SK-N-SH treated with all-trans-retinoic acid at 6 μM for 48 hours (cell line): ENCODE measurements around the gene NEUROD1.

ENCODE experiments used
- ATAC-seq: fragments of 200-7000 bp; cut with Tn5 transposase; 3 replicates; pipeline ENCODE4 v1.9.1; 2020; ENCODE audit warnings: mild to moderate bottlenecking, moderate library complexity
- ARNTL ChIP-seq: fragments of 450-650 bp; formaldehyde crosslinking; IDR thresholded peaks from 2 replicates; pipeline ENCODE4 v1.5.0; 2020; ENCODE audit warnings: low read depth, mild to moderate bottlenecking, moderate library complexity, borderline replicate concordance
- BACH2 ChIP-seq: fragments of 250-450 bp; sonication (Bioruptor Pico); IDR thresholded peaks from 2 replicates; pipeline ENCODE4 v1.9.0; 2021; ENCODE audit warnings: mild to moderate bottlenecking, borderline replicate concordance
- CREB5 ChIP-seq: fragments of 250-450 bp; sonication (Bioruptor Pico); IDR thresholded peaks from 2 replicates; pipeline ENCODE4 v1.5.1; 2020; ENCODE audit warnings: low read depth, mild to moderate bottlenecking, moderate library complexity
- CSDC2 ChIP-seq: fragments of 250-450 bp; sonication (Bioruptor Pico); IDR thresholded peaks from 2 replicates; pipeline ENCODE4 v1.5.0; 2020; ENCODE audit warnings: mild to moderate bottlenecking, moderate library complexity
- CSRNP3 ChIP-seq: fragments of 250-450 bp; sonication (Bioruptor Pico); IDR thresholded peaks from 2 replicates; pipeline ENCODE4 v1.5.1; 2021; ENCODE audit warnings: mild to moderate bottlenecking, moderate library complexity
- ESRRG ChIP-seq: fragments of 250-450 bp; sonication (Bioruptor Pico); IDR thresholded peaks from 2 replicates; pipeline ENCODE4 v1.6.1; 2021; ENCODE audit warnings: mild to moderate bottlenecking
- ISL1 ChIP-seq: fragments of 250-450 bp; sonication (Bioruptor Pico); IDR thresholded peaks from 2 replicates; pipeline ENCODE4 v2.1.2; 2022; ENCODE audit warnings: mild to moderate bottlenecking, moderate library complexity
- OSR1 ChIP-seq: fragments of 250-450 bp; sonication (Bioruptor Pico); IDR thresholded peaks from 2 replicates; pipeline ENCODE4 v1.8.0; 2022; ENCODE audit warnings: moderate library complexity, mild to moderate bottlenecking, inconsistent platforms
- POU6F1 ChIP-seq: fragments of 250-450 bp; sonication (Bioruptor Pico); IDR thresholded peaks from 2 replicates; pipeline ENCODE4 v1.8.0; 2021; ENCODE audit warnings: low read depth, mild to moderate bottlenecking, moderate library complexity, borderline replicate concordance
- PPARA ChIP-seq: fragments of 250-450 bp; sonication (Bioruptor Pico); IDR thresholded peaks from 2 replicates; pipeline ENCODE4 v1.5.0; 2020; ENCODE audit warnings: mild to moderate bottlenecking, borderline replicate concordance
- RARB ChIP-seq: fragments of 250-450 bp; sonication (Bioruptor Pico); IDR thresholded peaks from 2 replicates; pipeline ENCODE4 v1.8.0; 2021; ENCODE audit warnings: mild to moderate bottlenecking, moderate library complexity
- SNAI2 ChIP-seq: fragments of 250-450 bp; sonication (Bioruptor Pico); IDR thresholded peaks from 2 replicates; pipeline ENCODE4 v1.5.0; 2020; ENCODE audit warnings: mild to moderate bottlenecking, moderate library complexity
- TCF4 ChIP-seq: fragments of 250-450 bp; sonication (Bioruptor Pico); IDR thresholded peaks from 2 replicates; pipeline ENCODE4 v1.8.0; 2021; ENCODE audit warnings: mild to moderate bottlenecking, moderate library complexity, borderline replicate concordance
- TSHZ2 ChIP-seq: fragments of 250-450 bp; sonication (Bioruptor Pico); IDR thresholded peaks from 2 replicates; pipeline ENCODE4 v1.5.0; 2020; ENCODE audit warnings: mild to moderate bottlenecking, moderate library complexity
- ZC3H10 ChIP-seq: fragments of 250-450 bp; sonication (Bioruptor Pico); IDR thresholded peaks from 2 replicates; pipeline ENCODE4 v1.5.1; 2021; ENCODE audit warnings: mild to moderate bottlenecking, moderate library complexity
- ZFP3 ChIP-seq: fragments of 250-450 bp; sonication (Bioruptor Pico); IDR thresholded peaks from 2 replicates; pipeline ENCODE4 v1.5.0; 2020; ENCODE audit warnings: mild to moderate bottlenecking, moderate library complexity
- ZFP30 ChIP-seq: fragments of 450-650 bp; formaldehyde crosslinking; IDR thresholded peaks from 2 replicates; pipeline ENCODE4 v1.5.0; 2022; ENCODE audit warnings: mild to moderate bottlenecking, moderate library complexity
- ZNF565 ChIP-seq: fragments of 450-650 bp; formaldehyde crosslinking; conservative IDR thresholded peaks from 2 replicates; pipeline ENCODE4 v1.5.0; 2020; ENCODE audit warnings: low read depth, mild to moderate bottlenecking, moderate library complexity
- ZNF70 ChIP-seq: fragments of 450-650 bp; formaldehyde crosslinking; IDR thresholded peaks from 2 replicates; pipeline ENCODE4 v1.5.0; 2020; ENCODE audit warnings: mild to moderate bottlenecking, moderate library complexity

NEUROD1 gene

GRCh38 chr2:181632733-181633401 is 47.5 kb downstream of the NEUROD1 start:
- ATAC-seq = no peak
- no peak for TF ChIP-seq CREB5
- TF ChIP-seq ZFP30 (CRISPR knock-in tag) = no peak
- TF ChIP-seq TCF4 (CRISPR knock-in tag) = no peak
- no peak for TF ChIP-seq ZNF565 (CRISPR knock-in tag)
- no peak for TF ChIP-seq ESRRG (CRISPR knock-in tag)
- TF ChIP-seq SNAI2 = no peak
- no peak for TF ChIP-seq BACH2 (CRISPR knock-in tag)
- no peak for TF ChIP-seq ZNF70 (CRISPR knock-in tag)
- no peak for TF ChIP-seq ZC3H10
- no peak for TF ChIP-seq ISL1
- TF ChIP-seq CSRNP3 = no peak
- no peak for TF ChIP-seq PPARA (CRISPR knock-in tag)

GRCh38 chr2:181628590-181629585 is 51.4 kb downstream of the NEUROD1 start:
- TF ChIP-seq TCF4 (CRISPR knock-in tag) (peak; percentile 78; the same call in 1 of the 2 replicates), TSHZ2 (CRISPR knock-in tag) (peak; percentile 83; the same call in 1 of the 2 replicates), ISL1 (peak; percentile 72), SNAI2 (no peak), CSRNP3 (0 out of 2 replicates have a peak, but pooled peaks have one; percentile 46), ZFP3 (no peak)
- no peak for ATAC-seq

- TF ChIP-seq PPARA (CRISPR knock-in tag) (no peak), CSRNP3 (no peak), SNAI2 (no peak)
- no peak for ATAC-seq
Measured at GRCh38 chr2:181627545-181627944, 52.8 kb downstream of the NEUROD1 start.

- TF ChIP-seq CSDC2 (CRISPR knock-in tag) = no peak
- TF ChIP-seq PPARA (CRISPR knock-in tag) = no peak
- TF ChIP-seq ARNTL (CRISPR knock-in tag) = no peak
- TF ChIP-seq ISL1 = no peak
- no peak for TF ChIP-seq CREB5
- TF ChIP-seq POU6F1 (CRISPR knock-in tag) = no peak
- no peak for TF ChIP-seq SNAI2
- no peak for TF ChIP-seq RARB (CRISPR knock-in tag)
- TF ChIP-seq OSR1 (CRISPR knock-in tag) = no peak
- TF ChIP-seq ESRRG (CRISPR knock-in tag) = no peak
- TF ChIP-seq, all 23 proteins: peak for 0
- no peak for ATAC-seq
Measured at GRCh38 chr2:181626671-181627070, 53.6 kb downstream of the NEUROD1 start.
